ENCODE data around the gene C20orf173. TPM values are rescaled to one million over a fixed set of nuclear protein-coding genes. Genes with fewer than 3 reads are reported as not detected.

The C20orf173 gene
- not detected for polyA plus RNA-seq

- H3K27ac Mint-ChIP-seq: no peak within 1 kb of the TSS
- no peaks in the 10 kb centered on the region for H3K27me3 Mint-ChIP-seq
- peaks cover 2% of the 10 kb centered on the region for H3K36me3 Mint-ChIP-seq
- no peaks in the 10 kb centered on the region for H3K9me3 Mint-ChIP-seq
- H3K4me1 Mint-ChIP-seq: peaks cover 0 to 2% (median 0%) of the 10 kb centered on the region in 3 donors
- H3K4me3 Mint-ChIP-seq: peak within 1 kb of the TSS in 1 of 4 donors; percentile 52
Observed at GRCh38 chr20:35529552-35529951, at the start of gene C20orf173. TSS of gene C20orf173 (minus strand) at chr20:35529652. CDS start at chr20:35529373, 279 bp downstream.

GRCh38 chr20:35579196-35579595 lies 49.7 kb upstream of the C20orf173 start:
- peaks cover 0 to 10% (median 4%) of the 10 kb centered on the region in 3 donors for H3K9me3 Mint-ChIP-seq
- H3K4me1 Mint-ChIP-seq: no peaks in the 10 kb centered on the region
- peaks cover 5% of the 10 kb centered on the region for H3K27me3 Mint-ChIP-seq
- H3K27ac Mint-ChIP-seq: no peak overlapping the region
- H3K4me3 Mint-ChIP-seq: no peak overlapping the region
- H3K36me3 Mint-ChIP-seq: no peaks in the 10 kb centered on the region

- peak overlapping the region in 1 of 4 donors; percentile 18 for H3K4me3 Mint-ChIP-seq
- peaks cover 5% of the 10 kb centered on the region for H3K27me3 Mint-ChIP-seq
- no peaks in the 10 kb centered on the region for H3K4me1 Mint-ChIP-seq
- no peaks in the 10 kb centered on the region for H3K36me3 Mint-ChIP-seq
- H3K9me3 Mint-ChIP-seq: peaks cover 0 to 13% (median 4%) of the 10 kb centered on the region in 3 donors
- no peak overlapping the region for H3K27ac Mint-ChIP-seq
Observed at GRCh38 chr20:35578469-35578868, 49.0 kb upstream of the C20orf173 start.

- no peak overlapping the region for H3K4me3 Mint-ChIP-seq
- H3K9me3 Mint-ChIP-seq: peaks cover 2 to 19% (median 2%) of the 10 kb centered on the region in 3 donors
- H3K27ac Mint-ChIP-seq: no peak overlapping the region
- no peaks in the 10 kb centered on the region for H3K36me3 Mint-ChIP-seq
- H3K4me1 Mint-ChIP-seq: no peaks in the 10 kb centered on the region
- H3K27me3 Mint-ChIP-seq: peaks cover 5% of the 10 kb centered on the region
Observed at GRCh38 chr20:35576816-35577215, 47.4 kb upstream of the C20orf173 start.

- no peak overlapping the region for H3K4me3 Mint-ChIP-seq
- peaks cover 5% of the 10 kb centered on the region for H3K27me3 Mint-ChIP-seq
Observed at GRCh38 chr20:35575958-35576357, 46.5 kb upstream of the C20orf173 start.

GRCh38 chr20:35572838-35573237 lies 43.4 kb upstream of the C20orf173 start:
- peaks cover 2 to 11% (median 2%) of the 10 kb centered on the region in 3 donors for H3K9me3 Mint-ChIP-seq
- peaks cover 2% of the 10 kb centered on the region for H3K36me3 Mint-ChIP-seq
- no peaks in the 10 kb centered on the region for H3K4me1 Mint-ChIP-seq
- H3K27me3 Mint-ChIP-seq: peaks cover 3% of the 10 kb centered on the region
- no peak overlapping the region for H3K27ac Mint-ChIP-seq
- H3K4me3 Mint-ChIP-seq: no peak overlapping the region

More at GRCh38 chr20:35575958-35576357, 46.5 kb upstream of the C20orf173 start:
- Mint-ChIP-seq H3K4me1 (no peaks in the 10 kb centered on the region), H3K36me3 (peaks cover 2% of the 10 kb centered on the region), H3K27ac (no peak overlapping the region), H3K9me3 (peaks cover 2 to 11% (median 2%) of the 10 kb centered on the region in 3 donors)

GRCh38 chr20:35571555-35571954 lies 42.1 kb upstream of the C20orf173 start:
- H3K9me3 Mint-ChIP-seq: peaks cover 2 to 11% (median 2%) of the 10 kb centered on the region in 3 donors
- H3K36me3 Mint-ChIP-seq: peaks cover 2% of the 10 kb centered on the region
- H3K4me3 Mint-ChIP-seq: no peak overlapping the region
- no peak overlapping the region for H3K27ac Mint-ChIP-seq
- H3K4me1 Mint-ChIP-seq: no peaks in the 10 kb centered on the region
- H3K27me3 Mint-ChIP-seq: peaks cover 6% of the 10 kb centered on the region

GRCh38 chr20:35568645-35569044 lies 39.2 kb upstream of the C20orf173 start:
- Mint-ChIP-seq H3K27me3 (peaks cover 7% of the 10 kb centered on the region), H3K4me3 (no peak overlapping the region), H3K27ac (no peak overlapping the region), H3K4me1 (no peaks in the 10 kb centered on the region), H3K9me3 (peaks cover 2 to 5% (median 2%) of the 10 kb centered on the region in 3 donors), H3K36me3 (peaks cover 2% of the 10 kb centered on the region)

- no peak overlapping the region for H3K27ac Mint-ChIP-seq
- H3K27me3 Mint-ChIP-seq: peaks cover 7% of the 10 kb centered on the region
- H3K4me3 Mint-ChIP-seq: peak overlapping the region in 1 of 4 donors; percentile 47
- no peaks in the 10 kb centered on the region for H3K36me3 Mint-ChIP-seq
- no peaks in the 10 kb centered on the region for H3K4me1 Mint-ChIP-seq
- no peaks in the 10 kb centered on the region for H3K9me3 Mint-ChIP-seq
Observed at GRCh38 chr20:35564905-35565304, 35.5 kb upstream of the C20orf173 start.

- no peaks in the 10 kb centered on the region for H3K4me1 Mint-ChIP-seq
Observed at GRCh38 chr20:35563834-35564233, 34.4 kb upstream of the C20orf173 start.

GRCh38 chr20:35562541-35563110 lies 33.2 kb upstream of the C20orf173 start:
- Mint-ChIP-seq H3K4me1 (no peaks in the 10 kb centered on the region), H3K27me3 (peaks cover 7% of the 10 kb centered on the region), H3K9me3 (no peaks in the 10 kb centered on the region), H3K27ac (no peak overlapping the region), H3K36me3 (peaks cover 2% of the 10 kb centered on the region), H3K4me3 (no peak overlapping the region)

More at GRCh38 chr20:35563834-35564233, 34.4 kb upstream of the C20orf173 start:
- Mint-ChIP-seq H3K36me3 (no peaks in the 10 kb centered on the region), H3K4me3 (no peak overlapping the region), H3K27ac (no peak overlapping the region), H3K9me3 (no peaks in the 10 kb centered on the region), H3K27me3 (peaks cover 7% of the 10 kb centered on the region)

GRCh38 chr20:35561671-35562070 lies 32.2 kb upstream of the C20orf173 start:
- Mint-ChIP-seq H3K4me1 (no peaks in the 10 kb centered on the region), H3K27ac (peak overlapping the region in 2 of 3 donors; percentile 47 to 81), H3K36me3 (peaks cover 2% of the 10 kb centered on the region), H3K27me3 (peaks cover 4% of the 10 kb centered on the region), H3K9me3 (no peaks in the 10 kb centered on the region), H3K4me3 (no peak overlapping the region)

- peak overlapping the region in 1 of 3 donors; percentile 23 for H3K27ac Mint-ChIP-seq
- no peaks in the 10 kb centered on the region for H3K4me1 Mint-ChIP-seq
- H3K36me3 Mint-ChIP-seq: peaks cover 2% of the 10 kb centered on the region
- peaks cover 4% of the 10 kb centered on the region for H3K27me3 Mint-ChIP-seq
- H3K9me3 Mint-ChIP-seq: no peaks in the 10 kb centered on the region
- no peak overlapping the region for H3K4me3 Mint-ChIP-seq
Observed at GRCh38 chr20:35561268-35561667, 31.8 kb upstream of the C20orf173 start.

- peaks cover 2% of the 10 kb centered on the region for H3K27me3 Mint-ChIP-seq
- H3K4me3 Mint-ChIP-seq: no peak overlapping the region
- no peaks in the 10 kb centered on the region for H3K9me3 Mint-ChIP-seq
- no peaks in the 10 kb centered on the region for H3K4me1 Mint-ChIP-seq
- no peak overlapping the region for H3K27ac Mint-ChIP-seq
- peaks cover 2% of the 10 kb centered on the region for H3K36me3 Mint-ChIP-seq
Observed at GRCh38 chr20:35560541-35560940, 31.1 kb upstream of the C20orf173 start.

- H3K4me3 Mint-ChIP-seq: no peak overlapping the region
- H3K4me1 Mint-ChIP-seq: no peaks in the 10 kb centered on the region
- peaks cover 2% of the 10 kb centered on the region for H3K36me3 Mint-ChIP-seq
- peaks cover 2% of the 10 kb centered on the region for H3K27me3 Mint-ChIP-seq
- no peaks in the 10 kb centered on the region for H3K9me3 Mint-ChIP-seq
- no peak overlapping the region for H3K27ac Mint-ChIP-seq
Observed at GRCh38 chr20:35560105-35560511, 30.7 kb upstream of the C20orf173 start.

- H3K4me1 Mint-ChIP-seq: peaks cover 0 to 1% (median 0%) of the 10 kb centered on the region in 3 donors
- H3K27me3 Mint-ChIP-seq: peaks cover 2% of the 10 kb centered on the region
- H3K9me3 Mint-ChIP-seq: no peaks in the 10 kb centered on the region
- peaks cover 2% of the 10 kb centered on the region for H3K36me3 Mint-ChIP-seq
- no peak overlapping the region for H3K4me3 Mint-ChIP-seq
- H3K27ac Mint-ChIP-seq: no peak overlapping the region
Observed at GRCh38 chr20:35559042-35559693, 29.7 kb upstream of the C20orf173 start.
